B cell (primary cell): ENCODE data around the gene MOB1B. TPM values are rescaled to one million over a fixed set of nuclear protein-coding genes. Genes with fewer than 3 reads are reported as not detected.
A peak's percentile ranks its signal among the peaks of the same experiment; 100 is the strongest.

Experiments
- ATAC-seq: fragments of 200-7000 bp; cut with Tn5 transposase; one replicate; pipeline ENCODE4 v1.10.0; 2021; ENCODE audit warnings: low read depth, mild to moderate bottlenecking, moderate number of reproducible peaks, moderate library complexity
- CTCF ChIA-PET: fragments of 350-600 bp; sonication (Branson Sonifier 250); formaldehyde crosslinking; loops from one replicate; lab custom pipeline; 2021; ENCODE audit warnings: antibody characterized with exemption, inconsistent platforms; lab: Charles Lee
- POLR2A ChIA-PET: fragments of 350-600 bp; sonication (Branson Sonifier 250); formaldehyde crosslinking; loops from one replicate; lab custom pipeline; 2021; ENCODE audit warnings: antibody characterized with exemption; lab: Charles Lee
- DNase-seq: peaks from one replicate; pipeline ENCODE4 v3.0.0; 2013
- H2AFZ ChIP-seq: 2 replicates; pipeline ENCODE4 v1.6.1; 2012; ENCODE audit warnings: mild to moderate bottlenecking, low read depth, low read length; ENCODE audit not compliant: insufficient read depth, poor library complexity, severe bottlenecking
- H3K27ac ChIP-seq, 2 donors: 1 replicate in 1 of 2; 2 replicates in 1 of 2; pipeline ENCODE4 v1.5.1; 2012 to 2013; ENCODE audit warnings: low read length in 2 of 2, mild to moderate bottlenecking in 2 of 2, moderate library complexity in 1 of 2
- H3K27me3 ChIP-seq, 4 experiments: fragments of 200-600 bp in 1 of 4; sonication (generic) in 1 of 4; replicated peaks in 1 of 4; 1 replicate in 2 of 4; 2 replicates in 2 of 4; pipeline versions ENCODE4 v1.6.1 to v1.7.0; 2013 to 2016; ENCODE audit warnings: low read length in 3 of 4, mild to moderate bottlenecking in 2 of 4, mixed read lengths in 1 of 4, moderate library complexity in 1 of 4; ENCODE audit not compliant: insufficient read depth in 4 of 4, control insufficient read depth in 3 of 4; ENCODE audit errors: control extremely low read depth in 1 of 4
- H3K36me3 ChIP-seq, 2 experiments: replicated peaks in 1 of 2; 1 replicate in 1 of 2; 2 replicates in 1 of 2; pipeline versions ENCODE4 v1.6.1 to v1.7.1; 2013; ENCODE audit warnings: low read length in 1 of 2; ENCODE audit not compliant: insufficient read depth in 2 of 2, control insufficient read depth in 1 of 2; ENCODE audit errors: control extremely low read depth in 1 of 2, extremely low read depth in 1 of 2
- H3K4me1 ChIP-seq, 2 donors: fragments of 200-600 bp in 1 of 2; sonication (generic) in 1 of 2; 1 replicate in 1 of 2; 2 replicates in 1 of 2; pipeline versions ENCODE4 v1.5.1 to v1.6.1; 2013 to 2017; ENCODE audit warnings: low read length in 2 of 2; ENCODE audit not compliant: control insufficient read depth in 2 of 2, insufficient read depth in 2 of 2
- H3K4me2 ChIP-seq: replicated peaks from 2 replicates; pipeline ENCODE3; 2012; ENCODE audit warnings: mild to moderate bottlenecking, low read depth, low read length; ENCODE audit not compliant: poor library complexity, severe bottlenecking
- H3K4me3 ChIP-seq, 5 experiments: fragments of 200-600 bp in 1 of 5; sonication (generic) in 1 of 5; 1 replicate in 3 of 5; 2 replicates in 2 of 5; pipeline versions ENCODE4 v1.5.1 to v1.7.0; 2011 to 2016; ENCODE audit warnings: low read length in 4 of 5, mild to moderate bottlenecking in 4 of 5, low read depth in 2 of 5, control low read depth in 1 of 5, moderate library complexity in 1 of 5; ENCODE audit not compliant: insufficient read depth in 1 of 5; ENCODE audit errors: control extremely low read depth in 1 of 5, extremely low read depth in 1 of 5
- H3K79me2 ChIP-seq: fragments of 200-600 bp; sonication (generic); one replicate; pipeline ENCODE4 v1.6.0; 2016; ENCODE audit warnings: low read length; ENCODE audit not compliant: control insufficient read depth, insufficient read depth
- H3K9ac ChIP-seq: fragments of 200-600 bp; sonication (generic); 2 replicates; pipeline ENCODE4 v1.6.1; 2017; ENCODE audit warnings: mild to moderate bottlenecking, low read length, moderate library complexity
- H3K9me3 ChIP-seq, 3 donors: one replicate each; pipeline versions ENCODE4 v1.6.1 to v1.7.1; 2013; ENCODE audit warnings: low read length in 2 of 3; ENCODE audit not compliant: control insufficient read depth in 2 of 3, insufficient read depth in 1 of 3; ENCODE audit errors: control extremely low read depth in 1 of 3
- H4K20me1 ChIP-seq: 2 replicates; pipeline ENCODE4 v1.6.0; 2012; ENCODE audit warnings: mild to moderate bottlenecking, low read length; ENCODE audit not compliant: insufficient read depth, control insufficient read depth, poor library complexity, severe bottlenecking
- H3K27ac Mint-ChIP-seq: one replicate; pipeline ENCODE4 v1.8.0; 2021; ENCODE audit warnings: mixed read lengths
- H3K27me3 Mint-ChIP-seq: one replicate; pipeline ENCODE4 v1.8.0; 2021; ENCODE audit warnings: mixed read lengths
- H3K4me1 Mint-ChIP-seq: one replicate; pipeline ENCODE4 v1.8.0; 2021; ENCODE audit warnings: mixed read lengths
- H3K4me3 Mint-ChIP-seq: one replicate; pipeline ENCODE4 v1.8.0; 2021; ENCODE audit warnings: mixed read lengths
- H3K9me3 Mint-ChIP-seq: one replicate; pipeline ENCODE4 v1.8.0; 2022; ENCODE audit warnings: mixed read lengths; ENCODE audit not compliant: insufficient read depth
- EZH2 ChIP-seq: IDR thresholded peaks from 2 replicates; pipeline ENCODE4 v1.6.1; 2012; ENCODE audit warnings: borderline replicate concordance, low read depth, mild to moderate bottlenecking, moderate library complexity, low read length; ENCODE audit not compliant: insufficient read depth, poor library complexity, severe bottlenecking
- WGBS: methylation state at CpG from one replicate; pipeline ENCODE4 v1.1.5; 2013; ENCODE audit warnings: missing lambda C conversion rate; ENCODE audit not compliant: insufficient coverage; 5-methylcytosine and 5-hydroxymethylcytosine counted together
- intact Hi-C: fragments of 100-400 bp; cut with micrococcal nuclease; formaldehyde crosslinking; loops from one replicate; pipeline ENCODE4 v1.10.0; 2022
- polyA plus RNA-seq: library from polyadenylated mRNA; depleted of rRNA; stranded (reverse); fragments of >200 nt; gene quantifications from 2 replicates; pipeline ENCODE4 v1.2.3, GENCODE V29; 2012
- total RNA-seq, 2 donors: library from RNA; stranded (reverse); fragments of 120-200 nt in 1 of 2; gene quantifications; 1 replicate in 1 of 2; 2 replicates in 1 of 2; pipeline versions ENCODE4 v1.2.3 to v1.2.4, GENCODE V29; 2013 to 2022
- TF ChIP-seq, protein P1 (sequence below): fragments of 200-600 bp; IDR thresholded peaks from one replicate; pipeline ENCODE4 v1.8.0; 2022; ENCODE audit warnings: antibody characterized with exemption, mild to moderate bottlenecking

Gene MOB1B
- total and polyA plus RNA-seq, 2 donors (not counting 1 experiment from before 2014, with no cell fraction given) = 2.3 to 30.4 TPM

DNA sequence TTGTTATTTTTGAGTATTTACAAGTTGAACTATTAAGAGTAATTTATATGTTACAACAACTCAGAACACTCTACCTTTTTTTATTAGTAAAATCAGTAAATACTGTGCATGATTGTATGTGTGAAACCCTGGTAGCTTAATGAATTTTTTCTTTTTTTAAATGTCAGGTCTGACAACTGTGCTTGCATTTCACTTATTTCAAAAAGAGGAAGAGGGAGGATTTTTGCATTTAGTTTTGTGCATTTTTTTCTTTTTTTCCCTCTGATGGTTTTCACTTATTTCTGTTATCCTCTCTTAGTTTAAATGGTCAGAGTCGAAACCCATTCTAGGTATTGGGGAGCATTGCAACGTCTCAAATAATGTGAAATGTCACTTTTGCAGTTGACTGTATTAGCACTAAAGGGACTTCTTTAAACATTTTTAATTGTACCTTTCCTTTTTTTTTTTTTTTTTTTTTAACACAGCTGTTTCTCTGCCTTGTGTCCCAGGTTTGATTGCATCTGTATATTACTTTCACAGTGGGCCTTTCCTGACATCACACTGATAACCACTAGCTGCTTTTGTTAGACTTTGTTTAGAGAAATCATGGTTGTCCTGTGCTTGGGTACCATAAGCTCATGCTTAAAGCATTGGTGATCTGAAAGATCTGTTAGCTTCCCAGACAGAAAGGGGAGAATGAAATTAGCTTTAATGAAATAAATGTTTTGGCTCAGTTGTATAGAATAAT is 28.5 kb downstream of the MOB1B start:
- Histone ChIP-seq H3K27me3 (no peaks in the 10 kb centered on the region), H3K4me3 (no peak overlapping the region), H3K36me3 (no peaks in the 10 kb centered on the region), H3K9ac (peak overlapping the region; percentile 4), H3K4me2 (peak overlapping the region; percentile 6), H3K9me3 (peaks cover 0 to 6% (median 0%) of the 10 kb centered on the region in 3 donors), H2AFZ (peak overlapping the region; percentile 30), H4K20me1 (no peaks in the 10 kb centered on the region), H3K79me2 (peaks cover 59% of the 10 kb centered on the region), H3K27ac (peak overlapping the region in 1 of 2 donors; percentile 55), H3K4me1 (peaks cover 34 to 42% of the 10 kb centered on the region in 2 donors)
- ChIA-PET CTCF (interaction anchor here (0.8 to 1.7 kb wide), 4 partner anchors 9 to 196 kb away, joined by 3 to 5 read pairs (median 3); partner anchors contain the start of genes GRSF1 and MOB1B), POLR2A (interaction anchor here (1.0 kb wide), 1 partner anchor 20 kb away, joined by 3 read pairs; no protein-coding TSS in a partner anchor)
- TF ChIP-seq, protein P1, sequence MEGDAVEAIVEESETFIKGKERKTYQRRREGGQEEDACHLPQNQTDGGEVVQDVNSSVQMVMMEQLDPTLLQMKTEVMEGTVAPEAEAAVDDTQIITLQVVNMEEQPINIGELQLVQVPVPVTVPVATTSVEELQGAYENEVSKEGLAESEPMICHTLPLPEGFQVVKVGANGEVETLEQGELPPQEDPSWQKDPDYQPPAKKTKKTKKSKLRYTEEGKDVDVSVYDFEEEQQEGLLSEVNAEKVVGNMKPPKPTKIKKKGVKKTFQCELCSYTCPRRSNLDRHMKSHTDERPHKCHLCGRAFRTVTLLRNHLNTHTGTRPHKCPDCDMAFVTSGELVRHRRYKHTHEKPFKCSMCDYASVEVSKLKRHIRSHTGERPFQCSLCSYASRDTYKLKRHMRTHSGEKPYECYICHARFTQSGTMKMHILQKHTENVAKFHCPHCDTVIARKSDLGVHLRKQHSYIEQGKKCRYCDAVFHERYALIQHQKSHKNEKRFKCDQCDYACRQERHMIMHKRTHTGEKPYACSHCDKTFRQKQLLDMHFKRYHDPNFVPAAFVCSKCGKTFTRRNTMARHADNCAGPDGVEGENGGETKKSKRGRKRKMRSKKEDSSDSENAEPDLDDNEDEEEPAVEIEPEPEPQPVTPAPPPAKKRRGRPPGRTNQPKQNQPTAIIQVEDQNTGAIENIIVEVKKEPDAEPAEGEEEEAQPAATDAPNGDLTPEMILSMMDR = no peak
- no peak for TF ChIP-seq EZH2
- no peaks in the 10 kb centered on the region for H3K9me3 Mint-ChIP-seq
- no peaks in the 10 kb centered on the region for H3K27me3 Mint-ChIP-seq
- ATAC-seq (peak; percentile 22), DNase-seq (peak; percentile 28)
- H3K4me3 Mint-ChIP-seq = peak overlapping the region; percentile 68
- WGBS = no CpG with 5 or more reads among the region's 2 CpGs
- H3K27ac Mint-ChIP-seq = peak overlapping the region; percentile 84
- intact Hi-C loops = loop anchor here (2.0 kb wide), 1 partner anchor 14 kb away; no protein-coding TSS in a partner anchor
- peaks cover 43% of the 10 kb centered on the region for H3K4me1 Mint-ChIP-seq

DNA sequence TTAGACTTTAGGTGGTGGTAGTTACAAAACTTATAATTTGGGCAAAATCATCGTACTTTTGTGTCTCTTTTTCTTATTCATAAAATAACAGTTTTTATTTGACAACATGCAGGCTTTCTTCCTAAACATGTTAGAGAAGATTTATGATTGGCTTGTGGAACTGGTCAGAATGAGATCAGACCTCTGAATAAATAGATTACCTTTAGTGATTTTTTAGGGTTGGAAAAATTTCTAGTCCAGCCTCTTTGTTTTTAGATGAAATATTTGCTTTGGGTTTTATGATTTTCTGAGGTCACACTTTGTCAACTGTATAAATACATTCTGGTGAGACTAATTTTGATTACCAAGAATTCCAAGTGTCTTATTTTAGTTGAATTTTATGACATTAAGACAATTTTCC is 29.2 kb downstream of the MOB1B start:
- intact Hi-C loops = loop anchor here (2.0 kb wide), 1 partner anchor 13 kb away; no protein-coding TSS in a partner anchor
- Histone ChIP-seq H2AFZ (peak overlapping the region; percentile 30), H3K4me3 (no peak overlapping the region), H3K9ac (no peak overlapping the region), H3K4me2 (peak overlapping the region; percentile 6), H3K4me1 (peaks cover 27 to 36% of the 10 kb centered on the region in 2 donors), H3K27ac (peak overlapping the region in 1 of 2 donors; percentile 55), H3K36me3 (no peaks in the 10 kb centered on the region), H4K20me1 (no peaks in the 10 kb centered on the region), H3K9me3 (peaks cover 0 to 6% (median 0%) of the 10 kb centered on the region in 3 donors), H3K79me2 (peaks cover 61% of the 10 kb centered on the region), H3K27me3 (no peaks in the 10 kb centered on the region)
- CTCF ChIA-PET = interaction anchor here (1.3 to 1.5 kb wide), 2 partner anchors 8 to 29 kb away, joined by 3 read pairs; partner anchors contain the start of gene MOB1B
- POLR2A ChIA-PET = no interaction called here
- H3K9me3 Mint-ChIP-seq = no peaks in the 10 kb centered on the region
- WGBS = no CpG with 5 or more reads among the region's 1 CpG
- ATAC-seq = no peak
- TF ChIP-seq EZH2 = no peak
- TF ChIP-seq, protein P1 = no peak
- peak overlapping the region; percentile 82 for H3K27ac Mint-ChIP-seq
- H3K4me3 Mint-ChIP-seq = no peak overlapping the region
- no peaks in the 10 kb centered on the region for H3K27me3 Mint-ChIP-seq
- peaks cover 39% of the 10 kb centered on the region for H3K4me1 Mint-ChIP-seq
- no peak for DNase-seq
